HepG2 (cell line): ENCODE results near the gene XXYLT1. TPM values are rescaled to one million over a fixed set of nuclear protein-coding genes. Genes with fewer than 3 reads are reported as not detected.

ENCODE experiments used
- CEBPB ChIP-seq: IDR thresholded peaks from 2 replicates; pipeline ENCODE4 v1.6.1; 2011; ENCODE audit warnings: low read depth, low read length, improper control_type of control experiment, borderline replicate concordance
- HOXA7 ChIP-seq: sonication (generic); formaldehyde crosslinking; IDR thresholded peaks from 2 replicates; pipeline ENCODE4 v1.8.1; 2022; ENCODE audit warnings: mild to moderate bottlenecking, missing genetic modification reagents, moderate library complexity
- MTA1 ChIP-seq: sonication (generic); formaldehyde crosslinking; IDR thresholded peaks from 2 replicates; pipeline ENCODE4 v1.4.0; 2020; ENCODE audit warnings: missing genetic modification reagents, mild to moderate bottlenecking, borderline replicate concordance
- POLR2AphosphoS2 ChIP-seq: IDR thresholded peaks from 2 replicates; pipeline ENCODE4 v1.6.1; 2011; ENCODE audit warnings: low read depth, low read length, improper control_type of control experiment
- SALL1 ChIP-seq: sonication (generic); formaldehyde crosslinking; IDR thresholded peaks from 2 replicates; pipeline ENCODE4 v1.8.0; 2022; ENCODE audit warnings: mild to moderate bottlenecking, missing genetic modification reagents
- TAF15 ChIP-seq: fragments of 200-400 bp; formaldehyde crosslinking; IDR thresholded peaks from one replicate; pipeline ENCODE4 v1.6.1; 2018; ENCODE audit warnings: mild to moderate bottlenecking, low read depth, low read length; ENCODE audit not compliant: poor library complexity, severe bottlenecking
- ZBTB40 ChIP-seq, 2 experiments: fragments of 450-650 bp in 1 of 2; sonication (generic) in 1 of 2; formaldehyde crosslinking in 1 of 2; IDR thresholded peaks; 2 replicates each; pipeline versions ENCODE4 v1.6.1 to v1.8.0; 2016 to 2022; ENCODE audit warnings: antibody characterized with exemption in 1 of 2, mild to moderate bottlenecking in 1 of 2, missing genetic modification reagents in 1 of 2
- ZNF564 ChIP-seq: sonication (generic); formaldehyde crosslinking; IDR thresholded peaks from 2 replicates; pipeline ENCODE4 v1.8.1; 2023; ENCODE audit warnings: mild to moderate bottlenecking, missing genetic modification reagents
- ZNF646 ChIP-seq: sonication (generic); formaldehyde crosslinking; IDR thresholded peaks from 2 replicates; pipeline ENCODE4 v1.9.0; 2021; ENCODE audit warnings: mild to moderate bottlenecking, missing genetic modification reagents
- polyA plus RNA-seq, 8 experiments: library from polyadenylated mRNA; depleted of rRNA in 3 of 8; stranded (reverse) in 7 of 8; unstranded in 1 of 8; fragments of >200 nt; fragmentation: Illumina TruSeq in 4 of 8; extraction: Trizol in 4 of 8; gene quantifications; 2 replicates each; pipeline versions ENCODE4 v1.2.1 to v1.2.3, GENCODE V29; 2011 to 2016; ENCODE audit warnings: low read depth in 4 of 8, missing spikeins in 1 of 8, mixed read lengths in 1 of 8; ENCODE audit not compliant: insufficient read depth in 1 of 8
- total RNA-seq, 5 experiments: library from RNA; depleted of rRNA; stranded (reverse); fragments of >200 nt; fragmentation: Illumina TruSeq; extraction: Trizol; gene quantifications; 2 replicates each; pipeline ENCODE4 v1.2.3, GENCODE V29; 2016; ENCODE audit warnings: low read depth in 1 of 5
- TF ChIP-seq, protein P1 (sequence below): IDR thresholded peaks from 2 replicates; pipeline ENCODE4 v1.6.1; 2016; ENCODE audit warnings: mild to moderate bottlenecking

XXYLT1 gene
- total and polyA plus RNA-seq, 2 of the 13 experiments (the other 11 are each of a cell fraction or from before 2014, with no cell fraction given), result 17.7 to 19.0 TPM

- peak; percentile 68; the same call in 1 of the 2 replicates for TF ChIP-seq ZNF646 (CRISPR knock-in tag)
- peak; percentile 90 for TF ChIP-seq SALL1
- 0 out of 2 replicates have a peak, but pooled peaks have one; percentile 73 for TF ChIP-seq HOXA7
- TF ChIP-seq ZNF564, result no peak; the same call in 1 of the 2 replicates
- TF ChIP-seq, protein P1, sequence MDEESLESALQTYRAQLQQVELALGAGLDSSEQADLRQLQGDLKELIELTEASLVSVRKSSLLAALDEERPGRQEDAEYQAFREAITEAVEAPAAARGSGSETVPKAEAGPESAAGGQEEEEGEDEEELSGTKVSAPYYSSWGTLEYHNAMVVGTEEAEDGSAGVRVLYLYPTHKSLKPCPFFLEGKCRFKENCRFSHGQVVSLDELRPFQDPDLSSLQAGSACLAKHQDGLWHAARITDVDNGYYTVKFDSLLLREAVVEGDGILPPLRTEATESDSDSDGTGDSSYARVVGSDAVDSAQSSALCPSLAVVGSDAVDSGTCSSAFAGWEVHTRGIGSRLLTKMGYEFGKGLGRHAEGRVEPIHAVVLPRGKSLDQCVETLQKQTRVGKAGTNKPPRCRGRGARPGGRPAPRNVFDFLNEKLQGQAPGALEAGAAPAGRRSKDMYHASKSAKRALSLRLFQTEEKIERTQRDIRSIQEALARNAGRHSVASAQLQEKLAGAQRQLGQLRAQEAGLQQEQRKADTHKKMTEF, result peak; percentile 92
- TF ChIP-seq MTA1 (CRISPR knock-in tag), result peak; percentile 81
- TF ChIP-seq CEBPB, result peak; percentile 67; the same call in 1 of the 2 replicates
- TF ChIP-seq TAF15, result peak; percentile 69
- TF ChIP-seq ZBTB40 (IDR thresholded peaks at IDR 0.05), result no peak
- TF ChIP-seq ZBTB40 (CRISPR knock-in tag; IDR thresholded peaks at IDR 0.05), result peak; percentile 69; the same call in 1 of the 2 replicates
- no peak for TF ChIP-seq POLR2AphosphoS2
Measured at GRCh38 chr3:195259475-195260279, 11.3 kb downstream of the XXYLT1 start (continued).
